ENCODE measurements around the gene ENGASE.

Gene ENGASE

GRCh38 chr17:79094261-79094660 is 19.6 kb downstream of the ENGASE start:
- DNase-seq (ENCODE audit: low spot score) = no peak

- no peak for DNase-seq (ENCODE audit: low spot score)
Measured at GRCh38 chr17:79095345-79096055, 20.9 kb downstream of the ENGASE start.

- DNase-seq (ENCODE audit: low spot score) = no peak
Measured at GRCh38 chr17:79096477-79096876, 21.9 kb downstream of the ENGASE start.

- no peak for DNase-seq (ENCODE audit: low spot score)
Measured at GRCh38 chr17:79097226-79098055, 22.8 kb downstream of the ENGASE start.

GRCh38 chr17:79098282-79098867 is 23.8 kb downstream of the ENGASE start:
- DNase-seq (ENCODE audit: low spot score) = no peak

- DNase-seq (ENCODE audit: low spot score) = no peak
Measured at GRCh38 chr17:79100405-79100804, 25.8 kb downstream of the ENGASE start.

- no peak for DNase-seq (ENCODE audit: low spot score)
Measured at GRCh38 chr17:79101111-79101673, 26.6 kb downstream of the ENGASE start.

GRCh38 chr17:79102214-79102613 is 27.6 kb downstream of the ENGASE start:
- DNase-seq (ENCODE audit: low spot score) = no peak

- peak; percentile 49 for DNase-seq (ENCODE audit: low spot score)
Measured at GRCh38 chr17:79104898-79105600, 30.4 kb downstream of the ENGASE start.

GRCh38 chr17:79105937-79106336 is 31.3 kb downstream of the ENGASE start:
- no peak for DNase-seq (ENCODE audit: low spot score)

- DNase-seq (ENCODE audit: low spot score) = no peak
Measured at GRCh38 chr17:79106958-79107357, 32.3 kb downstream of the ENGASE start.

- no peak for DNase-seq (ENCODE audit: low spot score)
Measured at GRCh38 chr17:79107499-79108231, 33.0 kb downstream of the ENGASE start.

GRCh38 chr17:79108232-79108850 is 33.7 kb downstream of the ENGASE start:
- no peak for DNase-seq (ENCODE audit: low spot score)

GRCh38 chr17:79108870-79109269 is 34.2 kb downstream of the ENGASE start:
- DNase-seq (ENCODE audit: low spot score) = no peak

GRCh38 chr17:79109584-79109983 is 35.0 kb downstream of the ENGASE start:
- DNase-seq (ENCODE audit: low spot score) = no peak

- DNase-seq (ENCODE audit: low spot score) = no peak
Measured at GRCh38 chr17:79111097-79111496, 36.5 kb downstream of the ENGASE start.

GRCh38 chr17:79112471-79112870 is 37.8 kb downstream of the ENGASE start:
- no peak for DNase-seq (ENCODE audit: low spot score)

- no peak for DNase-seq (ENCODE audit: low spot score)
Measured at GRCh38 chr17:79113699-79114457, 39.3 kb downstream of the ENGASE start.

- no peak for DNase-seq (ENCODE audit: low spot score)
Measured at GRCh38 chr17:79114458-79115301, 40.1 kb downstream of the ENGASE start.
